ENCODE measurements around the gene WDR59.

The WDR59 gene

DNA sequence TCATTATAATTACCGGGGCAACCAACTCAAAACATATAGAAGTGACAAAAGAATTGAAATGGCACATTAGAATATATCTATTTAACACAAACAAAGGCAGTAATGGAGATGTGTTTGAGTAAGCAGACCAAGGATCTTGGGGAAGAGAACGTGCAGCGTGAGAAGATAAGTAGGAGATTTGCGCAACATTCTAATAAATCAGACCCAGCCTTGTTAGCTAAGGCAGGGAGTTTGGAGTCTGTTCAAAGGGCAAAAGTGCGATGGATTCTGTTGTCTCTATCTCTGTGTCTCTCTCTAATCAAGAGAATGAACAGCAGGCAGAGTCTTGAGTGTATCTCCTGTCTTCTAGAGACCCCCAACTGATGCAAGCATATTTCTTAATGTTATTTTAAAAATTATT, 155.3 kb downstream of the WDR59 start:
- Histone ChIP-seq H3K27ac (ENCODE audit: low read length) (no peak overlapping the region), H3K27me3 (replicated peaks; ENCODE audit: insufficient read depth, low read length) (no peaks in the 10 kb centered on the region), H3K79me2 (ENCODE audit: low read length) (no peaks in the 10 kb centered on the region), H3K36me3 (replicated peaks; ENCODE audit: insufficient read depth, low read length) (no peaks in the 10 kb centered on the region), H3K9me3 (replicated peaks; ENCODE audit: insufficient read depth, low read length) (no peaks in the 10 kb centered on the region), H2AFZ (ENCODE audit: low read length) (no peak overlapping the region), H3K4me1 (ENCODE audit: low read length) (no peaks in the 10 kb centered on the region), H3K4me3 (ENCODE audit: low read length) (no peak overlapping the region), H3F3A (ENCODE audit: insufficient read depth, low read length) (no peaks in the 10 kb centered on the region), H3K4me2 (ENCODE audit: low read depth, low read length) (no peak overlapping the region), H3K9me2 (replicated peaks; ENCODE audit: insufficient read depth, low read length) (no peaks in the 10 kb centered on the region), H3K9ac (ENCODE audit: low read length) (no peak overlapping the region), H4K20me1 (ENCODE audit: insufficient read depth, low read length) (no peaks in the 10 kb centered on the region)
- DNase-seq, result no peak
- no peak for TF ChIP-seq EZH2 (optimal IDR thresholded peaks at IDR 0.05; ENCODE audit: low read depth, low read length)
- TF ChIP-seq, protein P1, sequence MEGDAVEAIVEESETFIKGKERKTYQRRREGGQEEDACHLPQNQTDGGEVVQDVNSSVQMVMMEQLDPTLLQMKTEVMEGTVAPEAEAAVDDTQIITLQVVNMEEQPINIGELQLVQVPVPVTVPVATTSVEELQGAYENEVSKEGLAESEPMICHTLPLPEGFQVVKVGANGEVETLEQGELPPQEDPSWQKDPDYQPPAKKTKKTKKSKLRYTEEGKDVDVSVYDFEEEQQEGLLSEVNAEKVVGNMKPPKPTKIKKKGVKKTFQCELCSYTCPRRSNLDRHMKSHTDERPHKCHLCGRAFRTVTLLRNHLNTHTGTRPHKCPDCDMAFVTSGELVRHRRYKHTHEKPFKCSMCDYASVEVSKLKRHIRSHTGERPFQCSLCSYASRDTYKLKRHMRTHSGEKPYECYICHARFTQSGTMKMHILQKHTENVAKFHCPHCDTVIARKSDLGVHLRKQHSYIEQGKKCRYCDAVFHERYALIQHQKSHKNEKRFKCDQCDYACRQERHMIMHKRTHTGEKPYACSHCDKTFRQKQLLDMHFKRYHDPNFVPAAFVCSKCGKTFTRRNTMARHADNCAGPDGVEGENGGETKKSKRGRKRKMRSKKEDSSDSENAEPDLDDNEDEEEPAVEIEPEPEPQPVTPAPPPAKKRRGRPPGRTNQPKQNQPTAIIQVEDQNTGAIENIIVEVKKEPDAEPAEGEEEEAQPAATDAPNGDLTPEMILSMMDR (IDR thresholded peaks at IDR 0.05; ENCODE audit: low read length), result no peak
- TF ChIP-seq EZH2phosphoT487 (IDR thresholded peaks at IDR 0.05; ENCODE audit: low read length), result no peak

DNA sequence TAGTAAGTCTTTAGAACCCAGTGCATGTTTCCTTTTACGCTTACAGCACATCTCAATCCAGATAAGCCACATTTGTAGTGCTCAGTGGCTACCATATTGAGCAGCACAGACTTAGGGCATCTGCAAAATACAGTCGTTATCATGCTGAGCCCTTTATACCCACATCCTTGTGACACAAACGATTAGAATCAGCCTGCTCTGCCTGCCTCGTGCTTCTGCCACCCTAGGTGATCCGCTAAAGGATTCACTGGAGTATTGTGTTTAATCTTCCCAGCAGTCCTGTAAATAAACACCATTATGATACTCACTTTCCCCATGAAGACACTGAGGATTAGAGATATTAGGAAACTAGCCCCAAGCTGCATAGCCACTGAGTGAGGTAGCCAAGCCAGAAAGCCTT, 159.0 kb downstream of the WDR59 start:
- no peaks in the 10 kb centered on the region for H3K27me3 ChIP-seq (replicated peaks; ENCODE audit: insufficient read depth, low read length)
- H4K20me1 ChIP-seq (ENCODE audit: insufficient read depth, low read length), result no peaks in the 10 kb centered on the region
- no peaks in the 10 kb centered on the region for H3K36me3 ChIP-seq (replicated peaks; ENCODE audit: insufficient read depth, low read length)
- no peaks in the 10 kb centered on the region for H3K9me3 ChIP-seq (replicated peaks; ENCODE audit: insufficient read depth, low read length)
- TF ChIP-seq EZH2 (optimal IDR thresholded peaks at IDR 0.05; ENCODE audit: low read depth, low read length), result no peak
- TF ChIP-seq, protein P1 (IDR thresholded peaks at IDR 0.05; ENCODE audit: low read length), result no peak
- no peak for TF ChIP-seq EZH2phosphoT487 (IDR thresholded peaks at IDR 0.05; ENCODE audit: low read length)
- H3K9me2 ChIP-seq (replicated peaks; ENCODE audit: insufficient read depth, low read length), result no peaks in the 10 kb centered on the region
- H3K4me2 ChIP-seq (ENCODE audit: low read depth, low read length), result no peak overlapping the region
- no peak for DNase-seq
- H3K27ac ChIP-seq (ENCODE audit: low read length), result no peak overlapping the region
- no peak overlapping the region for H3K4me3 ChIP-seq (ENCODE audit: low read length)
- no peaks in the 10 kb centered on the region for H3K4me1 ChIP-seq (ENCODE audit: low read length)
- no peak overlapping the region for H3K9ac ChIP-seq (ENCODE audit: low read length)
- no peaks in the 10 kb centered on the region for H3F3A ChIP-seq (ENCODE audit: insufficient read depth, low read length)
- no peaks in the 10 kb centered on the region for H3K79me2 ChIP-seq (ENCODE audit: low read length)
- H2AFZ ChIP-seq (ENCODE audit: low read length), result no peak overlapping the region

DNA sequence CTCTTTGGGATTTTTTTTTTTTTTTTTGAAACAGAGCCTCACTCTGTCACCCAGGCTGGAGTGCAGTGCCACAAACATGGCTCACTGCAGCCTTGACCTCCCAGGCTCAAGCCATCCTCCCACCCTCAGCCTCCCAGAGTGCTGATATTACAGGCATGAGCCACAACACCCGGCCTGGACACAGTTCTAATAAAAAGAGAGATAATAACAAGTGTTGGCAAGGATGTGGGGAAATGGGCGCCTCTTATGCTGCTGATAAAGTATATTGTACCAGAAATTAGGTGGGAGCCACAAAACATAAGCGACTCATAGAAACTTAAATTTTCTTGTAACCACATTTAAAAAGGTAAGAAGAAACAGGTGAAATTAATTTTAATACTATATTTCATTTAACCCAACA, 159.9 kb downstream of the WDR59 start:
- no peak overlapping the region for H2AFZ ChIP-seq (ENCODE audit: low read length)
- DNase-seq, result no peak
- H3K27me3 ChIP-seq (replicated peaks; ENCODE audit: insufficient read depth, low read length), result no peaks in the 10 kb centered on the region
- H3K9me2 ChIP-seq (replicated peaks; ENCODE audit: insufficient read depth, low read length), result no peaks in the 10 kb centered on the region
- no peaks in the 10 kb centered on the region for H3K9me3 ChIP-seq (replicated peaks; ENCODE audit: insufficient read depth, low read length)
- TF ChIP-seq EZH2phosphoT487 (IDR thresholded peaks at IDR 0.05; ENCODE audit: low read length), result no peak
- TF ChIP-seq, protein P1 (IDR thresholded peaks at IDR 0.05; ENCODE audit: low read length), result no peak
- no peak for TF ChIP-seq EZH2 (optimal IDR thresholded peaks at IDR 0.05; ENCODE audit: low read depth, low read length)
- no peaks in the 10 kb centered on the region for H3K4me1 ChIP-seq (ENCODE audit: low read length)
- no peaks in the 10 kb centered on the region for H3K36me3 ChIP-seq (replicated peaks; ENCODE audit: insufficient read depth, low read length)
- H3K9ac ChIP-seq (ENCODE audit: low read length), result no peak overlapping the region
- H4K20me1 ChIP-seq (ENCODE audit: insufficient read depth, low read length), result no peaks in the 10 kb centered on the region
- H3K79me2 ChIP-seq (ENCODE audit: low read length), result no peaks in the 10 kb centered on the region
- H3K4me3 ChIP-seq (ENCODE audit: low read length), result no peak overlapping the region
- H3K4me2 ChIP-seq (ENCODE audit: low read depth, low read length), result no peak overlapping the region
- no peak overlapping the region for H3K27ac ChIP-seq (ENCODE audit: low read length)
- H3F3A ChIP-seq (ENCODE audit: insufficient read depth, low read length), result no peaks in the 10 kb centered on the region
